Measurements from ENCODE around the gene ETS1. TPM values are rescaled to one million over a fixed set of nuclear protein-coding genes. Genes with fewer than 3 reads are reported as not detected.

Gene ETS1
- total RNA-seq, 6 experiments from 2014 or later = 55.2 to 78.6 (median 73.2) TPM

DNA sequence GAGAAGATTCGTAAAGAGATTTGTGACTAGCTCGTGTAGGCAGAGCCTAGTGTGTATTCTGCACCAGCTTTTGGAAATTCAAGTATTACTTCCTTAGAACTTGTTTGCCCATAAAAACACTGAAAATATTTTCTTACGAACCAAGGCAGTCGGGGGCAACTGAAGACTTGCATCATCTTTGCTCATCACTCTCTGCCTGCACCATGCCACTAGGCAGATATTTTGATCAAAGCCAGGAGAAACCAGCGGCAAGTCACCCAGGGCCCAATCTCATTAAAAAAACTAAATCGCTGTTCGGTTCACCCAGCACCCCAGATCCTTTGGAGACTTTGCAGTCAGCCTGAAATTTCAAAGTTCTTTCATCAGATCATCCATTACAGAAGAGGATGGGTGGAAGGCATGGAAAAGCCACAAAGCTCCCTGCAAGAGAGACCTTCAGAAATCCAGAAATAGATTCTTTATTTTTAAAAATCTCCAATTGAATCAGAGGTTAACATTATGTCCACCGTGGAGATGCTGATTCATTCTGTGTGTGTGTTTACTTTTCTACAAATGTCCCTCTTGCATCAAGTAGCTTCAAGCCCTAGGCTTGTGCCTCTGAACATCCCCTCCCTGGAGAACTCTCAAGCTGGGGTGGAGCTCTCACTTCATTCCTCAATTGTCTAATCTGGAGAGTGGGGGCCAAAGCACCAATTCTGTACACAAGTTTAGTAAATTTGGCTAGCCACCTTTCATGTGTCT lies 78.4 kb downstream of the ETS1 start:
- H3K4me3 Mint-ChIP-seq = peak overlapping the region; percentile 43
- H3K27me3 Mint-ChIP-seq (ENCODE audit: insufficient read depth) = peaks cover 6% of the 10 kb centered on the region
- peaks cover 100% of the 10 kb centered on the region for H3K4me1 Mint-ChIP-seq (ENCODE audit: low read depth)
- peak overlapping the region; percentile 95 for H3K27ac Mint-ChIP-seq
- peaks cover 41% of the 10 kb centered on the region for H3K36me3 Mint-ChIP-seq (ENCODE audit: low read depth)
- TF ChIP-seq, protein P1, sequence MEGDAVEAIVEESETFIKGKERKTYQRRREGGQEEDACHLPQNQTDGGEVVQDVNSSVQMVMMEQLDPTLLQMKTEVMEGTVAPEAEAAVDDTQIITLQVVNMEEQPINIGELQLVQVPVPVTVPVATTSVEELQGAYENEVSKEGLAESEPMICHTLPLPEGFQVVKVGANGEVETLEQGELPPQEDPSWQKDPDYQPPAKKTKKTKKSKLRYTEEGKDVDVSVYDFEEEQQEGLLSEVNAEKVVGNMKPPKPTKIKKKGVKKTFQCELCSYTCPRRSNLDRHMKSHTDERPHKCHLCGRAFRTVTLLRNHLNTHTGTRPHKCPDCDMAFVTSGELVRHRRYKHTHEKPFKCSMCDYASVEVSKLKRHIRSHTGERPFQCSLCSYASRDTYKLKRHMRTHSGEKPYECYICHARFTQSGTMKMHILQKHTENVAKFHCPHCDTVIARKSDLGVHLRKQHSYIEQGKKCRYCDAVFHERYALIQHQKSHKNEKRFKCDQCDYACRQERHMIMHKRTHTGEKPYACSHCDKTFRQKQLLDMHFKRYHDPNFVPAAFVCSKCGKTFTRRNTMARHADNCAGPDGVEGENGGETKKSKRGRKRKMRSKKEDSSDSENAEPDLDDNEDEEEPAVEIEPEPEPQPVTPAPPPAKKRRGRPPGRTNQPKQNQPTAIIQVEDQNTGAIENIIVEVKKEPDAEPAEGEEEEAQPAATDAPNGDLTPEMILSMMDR (IDR thresholded peaks at IDR 0.05) = no peak
- DNase-seq = peak; percentile 46
- no peaks in the 10 kb centered on the region for H3K9me3 Mint-ChIP-seq

DNA sequence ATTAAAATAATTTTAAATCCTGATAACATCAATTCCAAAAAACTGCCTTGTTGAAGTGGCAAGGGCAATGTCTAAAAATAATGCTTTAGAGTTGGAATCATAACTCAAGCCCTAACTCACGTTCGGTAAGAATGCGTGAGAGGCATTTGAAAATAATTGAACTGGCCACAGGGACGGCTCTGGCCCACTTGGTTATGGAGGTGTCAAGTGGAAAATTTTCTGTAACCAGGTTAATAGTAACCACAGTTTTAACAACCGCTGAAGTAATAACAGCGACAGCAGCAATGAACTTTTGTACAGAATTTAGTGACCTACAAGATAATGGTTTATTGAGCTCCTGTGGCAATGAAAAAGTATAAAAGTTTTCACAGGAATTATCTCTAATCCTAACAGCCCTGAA lies 79.4 kb downstream of the ETS1 start:
- no peak for DNase-seq
- Mint-ChIP-seq H3K36me3 (ENCODE audit: low read depth) (peaks cover 35% of the 10 kb centered on the region; the same call in 1 of the 2 replicates), H3K27me3 (ENCODE audit: insufficient read depth) (peaks cover 7% of the 10 kb centered on the region), H3K4me3 (peak overlapping the region; percentile 86), H3K27ac (peak overlapping the region; percentile 95), H3K4me1 (ENCODE audit: low read depth) (peaks cover 100% of the 10 kb centered on the region), H3K9me3 (no peaks in the 10 kb centered on the region)
- TF ChIP-seq, protein P1 (IDR thresholded peaks at IDR 0.05) = no peak

DNA sequence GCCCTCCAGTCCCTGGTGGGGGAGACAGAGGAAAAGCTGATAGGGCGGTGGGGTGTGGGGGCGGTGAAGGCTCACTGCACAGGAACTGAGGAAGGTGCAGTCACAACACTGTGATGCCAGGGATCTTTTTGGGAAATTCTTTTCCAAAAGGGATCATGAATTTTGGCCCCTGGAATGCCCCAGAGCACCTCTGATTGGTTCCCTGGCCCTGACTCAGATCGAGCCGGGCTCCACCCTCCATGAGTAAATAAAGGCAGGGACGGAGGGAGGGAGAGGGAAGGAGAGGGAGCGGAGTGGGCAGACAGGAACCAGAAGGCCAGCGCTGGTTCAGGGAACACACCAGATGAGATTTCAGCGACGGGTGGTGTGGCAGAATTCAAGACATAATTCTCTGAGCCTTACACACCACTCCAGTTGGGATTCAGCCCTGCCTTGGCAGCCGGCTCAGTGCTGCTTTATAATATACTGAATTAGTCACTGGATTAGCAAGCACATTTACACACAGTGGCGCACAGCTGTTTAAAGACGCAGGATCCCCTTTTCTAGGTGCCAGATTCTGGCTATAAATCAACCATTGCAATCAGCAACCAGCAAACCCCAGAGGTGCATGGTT lies 80.3 kb downstream of the ETS1 start:
- peaks cover 100% of the 10 kb centered on the region for H3K4me1 Mint-ChIP-seq (ENCODE audit: low read depth)
- no peaks in the 10 kb centered on the region for H3K9me3 Mint-ChIP-seq
- peak overlapping the region; percentile 95 for H3K27ac Mint-ChIP-seq
- TF ChIP-seq, protein P1 (IDR thresholded peaks at IDR 0.05) = no peak
- peaks cover 7% of the 10 kb centered on the region for H3K27me3 Mint-ChIP-seq (ENCODE audit: insufficient read depth)
- DNase-seq = peak; percentile 97
- peaks cover 34% of the 10 kb centered on the region; the same call in 1 of the 2 replicates for H3K36me3 Mint-ChIP-seq (ENCODE audit: low read depth)
- H3K4me3 Mint-ChIP-seq = peak overlapping the region; percentile 86

DNA sequence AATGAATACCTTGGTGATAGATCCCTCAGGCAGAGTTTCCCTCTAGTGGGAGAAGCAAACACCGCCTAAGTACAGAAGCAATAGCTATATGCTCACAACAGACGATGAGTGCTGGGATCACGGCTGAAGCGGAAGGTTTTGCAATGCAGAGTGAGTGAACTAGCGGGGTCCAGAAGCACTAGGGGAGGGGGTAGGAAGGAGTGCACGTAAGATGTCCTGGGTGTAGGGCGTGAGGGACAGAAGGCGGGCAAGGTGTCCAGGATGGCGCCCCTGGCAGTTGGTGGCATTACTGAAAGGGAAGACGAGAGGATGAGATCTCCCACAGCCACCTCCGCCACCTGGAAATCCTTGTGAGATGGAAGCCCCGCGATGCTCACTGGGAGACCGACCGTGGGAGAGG lies 81.0 kb downstream of the ETS1 start:
- no peak for DNase-seq
- Mint-ChIP-seq H3K4me3 (peak overlapping the region; percentile 86), H3K27me3 (ENCODE audit: insufficient read depth) (peaks cover 7% of the 10 kb centered on the region), H3K27ac (peak overlapping the region; percentile 95), H3K9me3 (no peaks in the 10 kb centered on the region), H3K36me3 (ENCODE audit: low read depth) (peaks cover 32% of the 10 kb centered on the region), H3K4me1 (ENCODE audit: low read depth) (peaks cover 100% of the 10 kb centered on the region)
- TF ChIP-seq, protein P1 (IDR thresholded peaks at IDR 0.05) = no peak; the same call in 1 of the 2 replicates

DNA sequence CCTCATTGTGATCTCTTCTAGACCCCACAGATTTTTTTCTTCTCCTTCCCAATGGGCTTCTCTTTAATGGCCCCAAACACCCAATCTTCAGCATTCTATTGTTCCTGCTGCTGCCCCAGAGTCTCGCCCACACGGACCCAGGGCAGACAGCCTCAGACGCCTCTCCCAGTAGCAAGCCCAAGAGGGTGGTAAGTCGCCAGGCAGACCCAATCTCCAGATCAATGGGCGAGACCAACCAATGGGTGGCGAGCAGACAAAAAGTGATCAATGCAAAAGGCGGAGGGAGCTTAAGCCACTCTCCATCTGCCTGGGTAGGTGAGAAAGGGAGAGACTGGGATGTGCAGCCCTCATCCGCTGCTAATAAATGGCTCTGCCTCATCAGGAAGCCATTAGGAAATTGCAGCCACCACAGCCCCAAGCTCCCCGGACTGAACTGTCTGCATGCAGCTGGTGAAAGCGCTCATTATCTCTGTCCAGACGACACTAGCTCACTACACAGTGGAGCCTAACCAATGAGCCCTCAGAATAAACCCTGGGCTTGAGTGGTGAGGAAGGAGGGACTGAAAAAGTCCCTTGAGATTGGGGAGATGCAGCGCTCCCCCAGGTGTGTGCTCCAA lies 81.8 kb downstream of the ETS1 start:
- TF ChIP-seq, protein P1 (IDR thresholded peaks at IDR 0.05) = no peak
- Mint-ChIP-seq H3K9me3 (no peaks in the 10 kb centered on the region), H3K36me3 (ENCODE audit: low read depth) (peaks cover 35% of the 10 kb centered on the region), H3K4me3 (peak overlapping the region; percentile 38), H3K4me1 (ENCODE audit: low read depth) (peaks cover 100% of the 10 kb centered on the region), H3K27ac (peak overlapping the region; percentile 95), H3K27me3 (ENCODE audit: insufficient read depth) (peaks cover 7% of the 10 kb centered on the region)
- DNase-seq = no peak
